GM12891 (cell line): ENCODE results near the gene BAHCC1.

Source experiments
- POLR2A ChIP-seq: IDR thresholded peaks from 2 replicates; pipeline ENCODE4 v1.6.1; 2011; ENCODE audit warnings: low read depth, low read length, control low read depth
- POLR2AphosphoS5 ChIP-seq: IDR thresholded peaks from 2 replicates; pipeline ENCODE4 v1.6.1; 2011; ENCODE audit warnings: low read depth, low read length, control low read depth
- TAF1 ChIP-seq: IDR thresholded peaks from 2 replicates; pipeline ENCODE4 v1.6.1; 2011; ENCODE audit warnings: low read depth, low read length, control low read depth

DNA sequence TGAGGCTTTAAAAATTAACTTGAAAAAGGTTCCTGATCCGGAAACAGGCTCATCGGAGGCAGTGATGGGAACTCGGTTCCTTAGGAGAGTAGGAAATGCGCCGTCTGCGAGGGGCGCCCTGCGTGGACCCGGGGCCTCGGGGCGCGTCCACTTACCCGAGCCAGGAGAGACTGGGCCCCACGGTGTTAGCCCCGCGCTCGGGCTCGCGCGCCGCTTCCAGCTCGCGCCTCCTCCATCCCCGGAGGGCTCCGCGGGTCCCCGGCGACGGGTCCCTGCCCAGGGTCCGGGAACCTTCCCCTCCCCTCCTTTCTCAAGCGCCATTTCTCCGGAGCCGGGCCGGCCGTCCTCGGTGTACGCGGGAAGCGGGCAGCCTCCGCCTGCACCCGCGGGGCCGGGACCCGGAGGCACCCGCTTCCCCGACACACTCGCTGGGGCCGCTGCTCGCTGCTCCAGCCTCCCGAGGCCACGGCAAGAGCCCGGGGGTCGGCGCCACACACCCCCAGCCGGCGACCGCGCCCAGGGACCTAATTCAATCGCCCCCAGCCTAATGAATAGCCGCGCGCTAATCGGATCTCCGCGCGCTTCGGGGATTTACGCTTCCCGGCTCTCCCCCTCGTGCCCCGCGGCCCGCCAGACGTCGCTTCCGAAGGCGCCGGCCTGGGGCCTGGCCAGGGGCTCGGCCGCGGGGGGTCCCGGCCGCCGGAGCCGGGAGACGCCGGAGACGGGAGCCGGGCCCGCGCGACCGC lies 2.2 kb upstream of the BAHCC1 start:
- no peak for TF ChIP-seq POLR2AphosphoS5
- TF ChIP-seq POLR2A: no peak
- no peak for TF ChIP-seq TAF1
